Activated CD4-positive, alpha-beta T cell treated with anti-CD3 and anti-CD28 coated beads, Interleukin-2, amount 10 ng/mL, durations not matched to agents 24 days and 14 days (primary cell): ENCODE data around the gene ERMN. TPM values are rescaled to one million over a fixed set of nuclear protein-coding genes. Genes with fewer than 3 reads are reported as not detected.
A peak's percentile ranks its signal among the peaks of the same experiment; 100 is the strongest.
"Not testable (repeated sequence)": the region's sequence is repeated elsewhere in the genome, so short reads cannot be mapped to it uniquely, and the experiment has no call there.

ENCODE experiments used
- DNase-seq: peaks from one replicate; pipeline ENCODE4 v3.0.0; 2022
- H3K27ac Mint-ChIP-seq: one replicate; pipeline ENCODE4 v1.8.0; 2022; ENCODE audit warnings: mild to moderate bottlenecking, mixed read lengths
- H3K27me3 Mint-ChIP-seq: one replicate; pipeline ENCODE4 v1.8.0; 2022; ENCODE audit warnings: mixed read lengths
- H3K36me3 Mint-ChIP-seq: one replicate; pipeline ENCODE4 v1.8.0; 2022; ENCODE audit warnings: low read depth, mild to moderate bottlenecking, mixed read lengths
- H3K4me1 Mint-ChIP-seq: one replicate; pipeline ENCODE4 v1.8.0; 2021; ENCODE audit warnings: mixed read lengths
- H3K4me3 Mint-ChIP-seq: one replicate; pipeline ENCODE4 v1.8.0; 2022; ENCODE audit warnings: mild to moderate bottlenecking, moderate library complexity, mixed read lengths
- H3K9me3 Mint-ChIP-seq: one replicate; pipeline ENCODE4 v1.8.0; 2021; ENCODE audit warnings: mixed read lengths
- intact Hi-C: fragments of 100-400 bp; cut with micrococcal nuclease; formaldehyde crosslinking; loops from one replicate; pipeline ENCODE4 v1.15.1; 2023
- total RNA-seq: library from RNA; stranded (reverse); gene quantifications from 2 replicates; pipeline ENCODE4 v1.2.3, GENCODE V29; 2022

Gene ERMN
- total RNA-seq, 1 donor from 2014 or later = 1.4 TPM

DNA sequence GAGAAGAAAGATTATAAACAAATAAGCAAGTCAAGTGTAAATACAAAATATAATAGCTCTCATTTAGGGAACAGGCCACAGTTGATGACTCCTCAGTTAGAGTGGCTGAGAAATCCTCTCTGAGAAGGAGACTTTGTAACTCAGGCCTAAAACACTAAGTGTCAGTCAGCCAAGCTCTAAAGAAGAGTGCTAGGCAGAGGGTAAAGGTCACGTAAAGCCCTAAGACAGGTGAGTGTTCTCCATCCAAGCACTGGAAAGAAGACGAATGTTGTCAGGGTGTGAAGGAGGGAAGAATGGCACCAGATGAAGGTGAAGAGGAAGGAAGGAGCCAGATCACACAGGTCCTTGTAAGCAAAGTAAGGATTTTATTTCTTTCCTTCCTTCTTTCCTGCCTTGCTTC lies 24.3 kb downstream of the ERMN start:
- Mint-ChIP-seq H3K27me3 (peaks cover 22% of the 10 kb centered on the region), H3K27ac (no peak overlapping the region), H3K4me1 (peaks cover 5% of the 10 kb centered on the region), H3K4me3 (no peak overlapping the region), H3K9me3 (no peaks in the 10 kb centered on the region), H3K36me3 (no peaks in the 10 kb centered on the region)
- no peak for DNase-seq
- intact Hi-C loops = loop anchor here (10.0 kb wide), 3 partner anchors 323 to 1453 kb away; partner anchors contain the start of gene ACVR1C

GRCh38 chr2:157296958-157297357 lies 28.7 kb downstream of the ERMN start:
- Mint-ChIP-seq H3K27ac (no peak overlapping the region), H3K4me3 (no peak overlapping the region), H3K4me1 (peaks cover 3% of the 10 kb centered on the region), H3K36me3 (no peaks in the 10 kb centered on the region), H3K27me3 (peaks cover 16% of the 10 kb centered on the region), H3K9me3 (no peaks in the 10 kb centered on the region)
- no peak for DNase-seq
- intact Hi-C loops = no loop called here

DNA sequence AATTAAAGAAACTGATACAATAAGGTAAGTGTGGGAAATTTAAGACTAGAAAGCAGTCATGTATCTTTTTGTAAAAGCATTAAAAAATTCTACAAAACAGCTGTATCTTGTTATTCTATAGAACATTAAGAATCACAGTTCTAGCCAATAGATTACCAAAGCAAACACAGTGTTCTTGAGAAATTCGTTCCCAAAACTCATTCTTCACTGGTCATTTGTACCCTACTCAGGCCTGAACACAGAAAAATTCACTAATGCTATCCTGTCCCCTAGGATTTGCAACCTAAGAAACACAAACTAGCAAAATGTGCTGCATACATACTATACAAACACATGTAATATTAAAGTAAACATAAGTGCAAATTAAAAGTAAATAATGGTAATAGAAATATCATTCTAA lies 29.1 kb downstream of the ERMN start:
- Mint-ChIP-seq H3K27me3 (peaks cover 14% of the 10 kb centered on the region), H3K36me3 (no peaks in the 10 kb centered on the region), H3K4me3 (no peak overlapping the region), H3K4me1 (peaks cover 3% of the 10 kb centered on the region), H3K27ac (no peak overlapping the region), H3K9me3 (no peaks in the 10 kb centered on the region)
- DNase-seq = no peak
- intact Hi-C loops = no loop called here

- Mint-ChIP-seq H3K4me3 (no peak overlapping the region), H3K27me3 (peaks cover 8% of the 10 kb centered on the region), H3K4me1 (peaks cover 3% of the 10 kb centered on the region), H3K36me3 (no peaks in the 10 kb centered on the region), H3K27ac (no peak overlapping the region), H3K9me3 (no peaks in the 10 kb centered on the region)
- intact Hi-C loops = no loop called here
- no peak for DNase-seq
Measured at GRCh38 chr2:157292853-157293252, 32.8 kb downstream of the ERMN start.

DNA sequence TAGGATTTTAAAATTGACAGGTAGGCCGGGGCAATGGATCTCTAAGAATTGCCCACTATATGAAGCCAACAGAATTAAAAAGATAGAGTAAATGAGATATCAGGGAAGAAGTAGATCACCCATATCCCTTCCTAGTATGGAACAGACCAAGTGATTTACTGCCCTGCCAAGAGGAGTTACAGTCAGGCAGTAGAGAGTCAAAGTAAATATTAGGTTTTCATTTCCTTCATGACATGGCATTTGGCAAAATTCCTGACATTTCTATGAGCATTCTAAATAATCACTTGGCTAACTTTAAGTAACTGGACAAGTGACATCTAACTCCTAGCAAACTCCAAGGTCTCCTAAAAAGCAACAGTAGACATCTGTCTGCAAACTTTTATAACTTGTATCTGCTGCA lies 34.6 kb downstream of the ERMN start:
- peaks cover 11% of the 10 kb centered on the region for H3K27me3 Mint-ChIP-seq
- no peak overlapping the region for H3K4me3 Mint-ChIP-seq
- no peak overlapping the region for H3K27ac Mint-ChIP-seq
- intact Hi-C loops = no loop called here
- peaks cover 3% of the 10 kb centered on the region for H3K4me1 Mint-ChIP-seq
- H3K36me3 Mint-ChIP-seq = no peaks in the 10 kb centered on the region
- H3K9me3 Mint-ChIP-seq = no peaks in the 10 kb centered on the region
- DNase-seq = no peak

GRCh38 chr2:157290525-157290924 lies 35.1 kb downstream of the ERMN start:
- DNase-seq = no peak
- H3K27ac Mint-ChIP-seq = no peak overlapping the region
- intact Hi-C loops = no loop called here

DNA sequence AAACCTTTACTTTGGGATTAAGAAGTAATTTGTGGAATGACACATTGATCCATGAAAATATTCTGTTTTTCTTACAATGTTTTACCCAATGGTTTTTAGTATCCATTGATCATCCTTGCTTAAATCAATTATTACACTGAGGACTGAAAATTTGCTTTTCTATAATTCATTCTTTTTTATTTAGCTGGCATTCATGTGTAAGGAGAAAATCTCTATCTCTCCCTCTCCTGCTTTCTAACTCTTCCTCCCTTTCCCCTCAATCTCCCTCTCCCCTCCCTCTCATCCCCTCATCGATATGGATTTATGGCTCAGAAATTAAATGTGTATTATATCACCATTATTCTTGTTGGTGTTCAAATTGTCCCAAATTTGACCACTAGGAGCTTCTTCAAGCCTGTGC lies 38.5 kb downstream of the ERMN start:
- intact Hi-C loops = no loop called here
- no peaks in the 10 kb centered on the region for H3K36me3 Mint-ChIP-seq
- H3K4me3 Mint-ChIP-seq = no peak overlapping the region
- no peaks in the 10 kb centered on the region for H3K9me3 Mint-ChIP-seq
- peaks cover 14% of the 10 kb centered on the region for H3K27me3 Mint-ChIP-seq
- DNase-seq = no peak
- no peak overlapping the region for H3K27ac Mint-ChIP-seq
- H3K4me1 Mint-ChIP-seq = no peaks in the 10 kb centered on the region

More at GRCh38 chr2:157290525-157290924, 35.1 kb downstream of the ERMN start:
- Mint-ChIP-seq H3K9me3 (no peaks in the 10 kb centered on the region), H3K27me3 (peaks cover 11% of the 10 kb centered on the region), H3K4me3 (no peak overlapping the region), H3K36me3 (no peaks in the 10 kb centered on the region), H3K4me1 (peaks cover 3% of the 10 kb centered on the region)

GRCh38 chr2:157283468-157283867 lies 42.2 kb downstream of the ERMN start:
- DNase-seq = no peak
- H3K27me3 Mint-ChIP-seq = peaks cover 18% of the 10 kb centered on the region
- H3K27ac Mint-ChIP-seq = no peak overlapping the region
- intact Hi-C loops = no loop called here
- peaks cover 11% of the 10 kb centered on the region for H3K9me3 Mint-ChIP-seq
- H3K36me3 Mint-ChIP-seq = no peaks in the 10 kb centered on the region
- no peak overlapping the region for H3K4me3 Mint-ChIP-seq
- peaks cover 3% of the 10 kb centered on the region for H3K4me1 Mint-ChIP-seq

- Mint-ChIP-seq H3K27me3 (peaks cover 23% of the 10 kb centered on the region), H3K27ac (no peak overlapping the region), H3K4me1 (peaks cover 3% of the 10 kb centered on the region), H3K4me3 (no peak overlapping the region), H3K9me3 (peaks cover 16% of the 10 kb centered on the region), H3K36me3 (no peaks in the 10 kb centered on the region)
- DNase-seq = no peak
- intact Hi-C loops = no loop called here
Measured at GRCh38 chr2:157281316-157281715, 44.3 kb downstream of the ERMN start.

- H3K27ac Mint-ChIP-seq, intact Hi-C loops, H3K4me3 Mint-ChIP-seq, H3K36me3 Mint-ChIP-seq, DNase-seq, H3K4me1 Mint-ChIP-seq: not testable (repeated sequence)
- peaks cover 23% of the 10 kb centered on the region for H3K9me3 Mint-ChIP-seq
- peaks cover 28% of the 10 kb centered on the region for H3K27me3 Mint-ChIP-seq
Measured at GRCh38 chr2:157279311-157279710, 46.3 kb downstream of the ERMN start.

DNA sequence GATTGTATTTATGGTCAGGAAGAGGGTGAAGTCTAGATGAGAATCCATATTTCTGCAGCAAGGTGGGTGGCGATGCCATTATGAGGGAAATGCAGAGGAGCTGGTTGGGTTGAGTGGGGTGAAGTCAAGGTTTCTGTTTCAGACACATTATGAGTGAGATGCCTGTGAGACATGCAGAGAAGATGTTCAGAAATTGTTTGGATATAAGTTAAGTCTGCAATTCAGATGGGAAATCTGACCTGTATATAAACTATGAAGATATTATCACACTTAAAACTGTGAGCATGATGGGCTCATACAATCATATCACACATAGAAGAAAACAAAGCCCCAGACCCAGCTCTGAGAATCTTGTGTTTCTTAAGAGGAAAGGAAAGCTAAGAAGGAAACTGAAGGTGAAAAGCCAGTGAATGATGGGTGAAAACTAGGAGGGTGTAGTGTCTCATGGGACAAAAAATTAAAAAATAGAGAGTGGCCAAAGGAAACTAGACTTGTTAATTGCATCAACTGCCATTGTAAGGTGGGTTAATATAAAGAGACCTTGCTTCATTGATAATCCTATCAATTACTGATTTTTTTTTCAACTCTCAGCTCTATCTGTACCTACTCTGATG lies 53.9 kb downstream of the ERMN start:
- Mint-ChIP-seq H3K4me3 (no peak overlapping the region), H3K4me1 (peaks cover 16% of the 10 kb centered on the region)
- intact Hi-C loops = loop anchor here (1.0 kb wide), 3 partner anchors 10 to 25 kb away; no protein-coding TSS in a partner anchor

GRCh38 chr2:157269922-157270321 lies 55.7 kb downstream of the ERMN start:
- H3K36me3 Mint-ChIP-seq = no peaks in the 10 kb centered on the region
- H3K27ac Mint-ChIP-seq = no peak overlapping the region
- H3K4me3 Mint-ChIP-seq = no peak overlapping the region
- intact Hi-C loops = no loop called here
- peaks cover 16% of the 10 kb centered on the region for H3K4me1 Mint-ChIP-seq
- H3K9me3 Mint-ChIP-seq = peaks cover 6% of the 10 kb centered on the region
- H3K27me3 Mint-ChIP-seq = peaks cover 6% of the 10 kb centered on the region
- DNase-seq = no peak

More for the DNA sequence above, 53.9 kb downstream of the ERMN start:
- H3K27ac Mint-ChIP-seq = peak overlapping the region; percentile 0
- H3K9me3 Mint-ChIP-seq = peaks cover 9% of the 10 kb centered on the region
- no peak for DNase-seq
- no peaks in the 10 kb centered on the region for H3K36me3 Mint-ChIP-seq
- peaks cover 10% of the 10 kb centered on the region for H3K27me3 Mint-ChIP-seq

DNA sequence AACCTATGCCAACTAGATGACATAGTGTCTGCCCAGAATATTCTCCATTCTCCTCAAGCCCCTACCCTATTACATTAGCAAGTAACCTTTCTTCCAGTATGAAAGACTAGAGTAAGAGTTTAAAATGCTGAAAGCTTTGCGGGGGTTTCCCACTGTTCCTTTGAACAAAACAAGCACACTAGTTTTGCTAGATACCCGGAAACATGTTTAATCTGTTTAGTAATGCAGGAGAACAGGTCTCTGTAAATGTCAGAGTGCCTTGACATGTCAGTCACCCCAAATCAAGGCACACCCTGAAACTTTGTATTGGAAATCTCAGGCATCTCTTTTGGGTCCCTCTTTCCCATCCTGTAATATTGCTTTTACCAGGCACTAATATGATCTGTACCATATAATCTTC lies 56.6 kb downstream of the ERMN start:
- no peak overlapping the region for H3K27ac Mint-ChIP-seq
- DNase-seq = no peak
- H3K4me1 Mint-ChIP-seq = peaks cover 16% of the 10 kb centered on the region
- no peaks in the 10 kb centered on the region for H3K36me3 Mint-ChIP-seq
- intact Hi-C loops = no loop called here
- H3K9me3 Mint-ChIP-seq = no peaks in the 10 kb centered on the region
- H3K4me3 Mint-ChIP-seq = no peak overlapping the region
- peaks cover 3% of the 10 kb centered on the region for H3K27me3 Mint-ChIP-seq
